Measurements from ENCODE around the gene RAD51B. TPM values are rescaled to one million over a fixed set of nuclear protein-coding genes. Genes with fewer than 3 reads are reported as not detected.

The RAD51B gene
- polyA plus RNA-seq, 1 donor = 7.3 TPM

- DNase-seq (ENCODE audit: low read depth) = no peak
Measured at GRCh38 chr14:68402525-68403101, 583.0 kb downstream of the RAD51B start.

- no peak for DNase-seq (ENCODE audit: low read depth)
Measured at GRCh38 chr14:68403191-68404145, 583.9 kb downstream of the RAD51B start.

- DNase-seq (ENCODE audit: low read depth) = no peak
Measured at GRCh38 chr14:68404146-68404527, 584.6 kb downstream of the RAD51B start.

- no peak for DNase-seq (ENCODE audit: low read depth)
Measured at GRCh38 chr14:68404652-68405183, 585.1 kb downstream of the RAD51B start.

- no peak for DNase-seq (ENCODE audit: low read depth)
Measured at GRCh38 chr14:68405961-68406360, 586.4 kb downstream of the RAD51B start.

- DNase-seq (ENCODE audit: low read depth) = no peak
Measured at GRCh38 chr14:68407285-68407684, 587.7 kb downstream of the RAD51B start.

- no peak for DNase-seq (ENCODE audit: low read depth)
Measured at GRCh38 chr14:68407825-68408224, 588.2 kb downstream of the RAD51B start.

GRCh38 chr14:68408680-68409079 lies 589.1 kb downstream of the RAD51B start:
- no peak for DNase-seq (ENCODE audit: low read depth)

- no peak for DNase-seq (ENCODE audit: low read depth)
Measured at GRCh38 chr14:68409387-68409786, 589.8 kb downstream of the RAD51B start.

GRCh38 chr14:68412505-68413465 lies 593.2 kb downstream of the RAD51B start:
- no peak for DNase-seq (ENCODE audit: low read depth)

GRCh38 chr14:68413509-68413908 lies 593.9 kb downstream of the RAD51B start:
- DNase-seq (ENCODE audit: low read depth) = no peak

GRCh38 chr14:68414121-68414520 lies 594.5 kb downstream of the RAD51B start:
- no peak for DNase-seq (ENCODE audit: low read depth)

- no peak for DNase-seq (ENCODE audit: low read depth)
Measured at GRCh38 chr14:68416171-68416570, 596.6 kb downstream of the RAD51B start.

GRCh38 chr14:68417009-68417650 lies 597.6 kb downstream of the RAD51B start:
- DNase-seq (ENCODE audit: low read depth) = no peak

- no peak for DNase-seq (ENCODE audit: low read depth)
Measured at GRCh38 chr14:68418174-68419118, 598.9 kb downstream of the RAD51B start.

- no peak for DNase-seq (ENCODE audit: low read depth)
Measured at GRCh38 chr14:68420350-68420749, 600.8 kb downstream of the RAD51B start.

GRCh38 chr14:68421116-68421515 lies 601.5 kb downstream of the RAD51B start:
- no peak for DNase-seq (ENCODE audit: low read depth)

- no peak for DNase-seq (ENCODE audit: low read depth)
Measured at GRCh38 chr14:68423686-68424085, 604.1 kb downstream of the RAD51B start.

GRCh38 chr14:68424443-68425172 lies 605.0 kb downstream of the RAD51B start:
- DNase-seq (ENCODE audit: low read depth) = no peak
